ENCODE data around the gene RTP2. TPM values are rescaled to one million over a fixed set of nuclear protein-coding genes. Genes with fewer than 3 reads are reported as not detected.
A peak's percentile ranks its signal among the peaks of the same experiment; 100 is the strongest.

Gene RTP2
- total RNA-seq, 1 donor from 2014 or later: not detected

DNA sequence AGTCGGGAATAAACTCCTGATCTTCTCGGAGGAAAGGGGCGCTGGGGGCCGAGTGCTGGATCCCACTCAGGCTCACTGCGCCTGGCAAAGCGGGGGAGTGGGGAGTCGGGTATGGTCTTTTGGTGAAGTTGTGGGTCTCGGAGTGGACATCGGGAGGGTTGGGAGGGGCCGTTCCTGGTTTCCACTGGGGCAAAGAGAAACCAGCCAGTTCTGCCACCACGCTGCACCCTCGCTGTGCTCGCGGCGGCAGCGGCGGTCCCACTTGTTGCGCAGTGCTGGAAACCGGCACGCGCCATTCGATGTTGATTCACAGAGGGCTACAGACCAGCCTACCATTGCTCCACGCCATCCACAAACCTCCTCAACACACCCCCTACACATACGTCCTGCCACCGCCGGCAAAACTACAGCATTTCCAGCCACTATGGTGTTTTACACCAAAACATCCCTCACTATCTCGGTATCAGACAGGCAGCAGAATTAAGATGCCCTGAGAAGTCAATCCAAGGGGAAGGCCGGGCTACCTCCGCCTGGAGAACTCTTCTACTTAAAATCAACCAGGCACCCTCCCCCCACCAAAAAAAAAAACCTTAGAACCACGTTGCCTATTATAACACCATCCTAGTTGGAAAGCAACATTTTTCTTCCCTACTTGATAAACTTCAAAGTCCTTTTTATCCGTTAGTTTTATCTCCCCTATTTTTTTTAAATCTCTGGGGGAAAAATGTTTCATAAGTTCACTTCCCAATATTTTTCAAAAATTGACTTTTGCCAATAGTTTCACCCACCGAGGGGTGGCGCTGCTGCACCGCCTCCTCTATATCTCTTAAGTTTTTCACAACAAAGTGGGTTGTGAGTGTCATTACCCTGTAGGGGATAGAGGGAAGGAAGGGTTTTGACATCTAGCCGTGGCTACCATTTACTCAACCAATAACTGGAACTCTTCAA is 39.3 kb upstream of the RTP2 start:
- Histone ChIP-seq H3K36me3 (no peaks in the 10 kb centered on the region), H3K4me3 (peak overlapping the region; percentile 52 to 77), H3K27me3 (no peaks in the 10 kb centered on the region), H3K9me3 (no peaks in the 10 kb centered on the region), H3K4me1 (peaks cover 16% of the 10 kb centered on the region), H3K27ac (peak overlapping the region; percentile 99)
- peak in 1 of 2 donors; percentile 88 for DNase-seq (ENCODE audit: extremely low spot score in 2 of 2)
- intact Hi-C loops (cut with DNase I): loop anchor here (5.0 to 10.0 kb wide), 4 partner anchors 411 to 1043 kb away; partner anchors contain the start of gene LPP
- no peak for TF ChIP-seq POLR2A (IDR thresholded peaks at IDR 0.05)
- peak in 1 of 2 donors; percentile 74 for TF ChIP-seq POLR2AphosphoS5 (IDR thresholded peaks at IDR 0.05; ENCODE audit: insufficient read depth in 1 of 2, low read depth in 1 of 2)
- TF ChIP-seq, protein P1, sequence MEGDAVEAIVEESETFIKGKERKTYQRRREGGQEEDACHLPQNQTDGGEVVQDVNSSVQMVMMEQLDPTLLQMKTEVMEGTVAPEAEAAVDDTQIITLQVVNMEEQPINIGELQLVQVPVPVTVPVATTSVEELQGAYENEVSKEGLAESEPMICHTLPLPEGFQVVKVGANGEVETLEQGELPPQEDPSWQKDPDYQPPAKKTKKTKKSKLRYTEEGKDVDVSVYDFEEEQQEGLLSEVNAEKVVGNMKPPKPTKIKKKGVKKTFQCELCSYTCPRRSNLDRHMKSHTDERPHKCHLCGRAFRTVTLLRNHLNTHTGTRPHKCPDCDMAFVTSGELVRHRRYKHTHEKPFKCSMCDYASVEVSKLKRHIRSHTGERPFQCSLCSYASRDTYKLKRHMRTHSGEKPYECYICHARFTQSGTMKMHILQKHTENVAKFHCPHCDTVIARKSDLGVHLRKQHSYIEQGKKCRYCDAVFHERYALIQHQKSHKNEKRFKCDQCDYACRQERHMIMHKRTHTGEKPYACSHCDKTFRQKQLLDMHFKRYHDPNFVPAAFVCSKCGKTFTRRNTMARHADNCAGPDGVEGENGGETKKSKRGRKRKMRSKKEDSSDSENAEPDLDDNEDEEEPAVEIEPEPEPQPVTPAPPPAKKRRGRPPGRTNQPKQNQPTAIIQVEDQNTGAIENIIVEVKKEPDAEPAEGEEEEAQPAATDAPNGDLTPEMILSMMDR (IDR thresholded peaks at IDR 0.05): peak; percentile 44 to 89 (median 44)

DNA sequence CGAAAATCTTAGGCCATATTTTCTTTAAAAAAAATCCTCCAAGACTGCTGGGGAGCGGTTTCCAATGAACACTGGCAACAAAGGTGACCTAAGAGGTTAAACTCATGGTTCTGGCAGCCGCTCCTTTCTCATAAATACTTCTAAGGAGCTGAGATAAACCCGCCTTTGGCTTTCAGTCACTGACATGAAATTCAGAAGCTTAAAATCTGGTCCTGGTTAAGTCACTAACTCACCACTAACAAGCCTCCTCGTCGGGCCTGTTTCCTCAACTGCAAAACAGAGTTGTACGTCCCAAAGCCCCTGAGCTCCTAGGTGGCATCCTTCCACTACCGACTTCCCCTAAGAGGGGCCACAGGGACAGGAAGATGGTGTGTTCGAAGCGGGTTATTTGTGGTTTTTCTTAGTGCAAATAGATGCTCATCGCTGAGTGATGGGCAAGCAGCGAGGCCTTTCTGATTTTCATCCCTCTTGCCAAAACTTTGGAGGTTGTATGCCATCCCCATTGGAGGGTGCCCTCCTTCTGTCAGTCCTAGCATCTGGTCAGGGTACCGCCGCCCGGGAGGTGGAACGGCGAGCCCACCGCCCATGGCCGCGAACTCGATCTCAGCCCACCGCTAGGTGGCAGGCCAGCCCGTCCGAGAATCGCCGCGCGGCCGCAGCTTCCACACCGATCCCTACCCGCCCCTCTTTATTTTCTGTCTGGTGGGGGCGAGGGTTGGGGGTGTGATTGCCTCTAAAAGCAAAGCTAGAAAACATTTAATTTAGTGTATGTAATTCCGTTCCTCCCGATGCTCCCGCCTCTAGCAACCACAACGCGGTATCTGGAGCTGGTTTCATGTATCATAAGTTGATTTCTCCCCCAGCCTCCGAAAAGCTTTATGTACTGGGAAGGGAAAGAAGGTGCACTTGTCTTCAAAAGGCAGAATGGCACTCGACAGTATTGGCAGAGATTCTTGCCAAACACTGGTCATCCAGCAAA is 38.4 kb upstream of the RTP2 start:
- no peaks in the 10 kb centered on the region for H3K9me3 ChIP-seq
- TF ChIP-seq, protein P1 (IDR thresholded peaks at IDR 0.05): peak; percentile 80 to 93 (median 82)
- TF ChIP-seq POLR2A (IDR thresholded peaks at IDR 0.05) (no peak), POLR2AphosphoS5 (IDR thresholded peaks at IDR 0.05; ENCODE audit: insufficient read depth in 1 of 2, low read depth in 1 of 2) (peak; percentile 21 to 68)
- H3K27ac ChIP-seq: peak overlapping the region; percentile 99
- H3K27me3 ChIP-seq: no peaks in the 10 kb centered on the region
- peaks cover 26% of the 10 kb centered on the region for H3K4me1 ChIP-seq
- intact Hi-C loops (cut with DNase I): loop anchor here (5.0 to 10.0 kb wide), 4 partner anchors 412 to 1044 kb away; partner anchors contain the start of gene LPP
- DNase-seq (ENCODE audit: extremely low spot score in 2 of 2): peak in 1 of 2 donors; percentile 90
- H3K36me3 ChIP-seq: no peaks in the 10 kb centered on the region
- H3K4me3 ChIP-seq: peak overlapping the region; percentile 52 to 77

DNA sequence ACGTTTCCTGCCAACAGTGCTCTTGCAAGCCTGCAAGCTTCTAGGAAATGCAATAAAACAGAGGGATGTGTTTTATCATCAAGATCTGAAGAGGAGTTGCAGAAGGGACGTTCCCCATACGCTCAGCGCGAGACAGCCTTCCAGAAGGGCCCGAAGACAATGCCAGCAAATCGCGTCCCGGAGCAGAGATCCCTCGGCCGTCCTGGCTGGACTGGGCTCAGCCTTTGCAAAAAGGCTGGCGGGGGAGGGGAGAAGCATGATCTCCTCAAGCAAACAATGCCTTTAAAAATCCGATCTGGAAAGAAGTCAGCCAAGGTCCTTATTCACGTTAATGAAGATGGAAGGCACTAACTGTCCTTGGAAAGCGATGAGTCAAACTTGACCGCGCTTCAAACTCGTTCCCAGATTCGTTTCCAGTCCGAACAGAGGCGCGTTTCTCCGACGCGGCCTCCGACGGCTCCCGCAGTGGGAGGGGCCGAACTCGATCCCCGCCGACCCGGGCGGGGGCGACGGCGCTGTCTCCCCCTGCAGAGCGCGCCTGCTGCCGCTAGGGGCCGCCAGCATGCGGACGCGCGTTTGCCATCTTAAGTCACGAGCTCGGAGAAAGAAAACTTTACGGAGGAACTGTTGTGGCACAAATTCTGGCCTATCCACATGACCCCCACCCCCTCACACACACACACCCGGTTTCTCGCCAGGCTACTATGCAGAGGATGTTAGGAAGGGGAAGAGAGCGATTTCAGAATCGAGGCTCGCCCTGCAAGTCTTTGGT is 37.4 kb upstream of the RTP2 start:
- Histone ChIP-seq H3K9me3 (no peaks in the 10 kb centered on the region), H3K27ac (peak overlapping the region; percentile 99), H3K36me3 (peaks cover 0 to under 1% of the 10 kb centered on the region in 2 donors), H3K4me1 (peaks cover 35% of the 10 kb centered on the region), H3K27me3 (no peaks in the 10 kb centered on the region), H3K4me3 (peak overlapping the region; percentile 52 to 77)
- intact Hi-C loops (cut with DNase I): loop anchor here (2.0 to 10.0 kb wide), 6 partner anchors 413 to 1405 kb away; partner anchors contain the start of gene LPP
- TF ChIP-seq, protein P1 (IDR thresholded peaks at IDR 0.05): peak; percentile 68 to 97 (median 97)
- TF ChIP-seq POLR2A (IDR thresholded peaks at IDR 0.05) (no peak), POLR2AphosphoS5 (IDR thresholded peaks at IDR 0.05; ENCODE audit: insufficient read depth in 1 of 2, low read depth in 1 of 2) (peak; percentile 68 to 92)
- peak in 1 of 2 donors; percentile 98 for DNase-seq (ENCODE audit: extremely low spot score in 2 of 2)

DNA sequence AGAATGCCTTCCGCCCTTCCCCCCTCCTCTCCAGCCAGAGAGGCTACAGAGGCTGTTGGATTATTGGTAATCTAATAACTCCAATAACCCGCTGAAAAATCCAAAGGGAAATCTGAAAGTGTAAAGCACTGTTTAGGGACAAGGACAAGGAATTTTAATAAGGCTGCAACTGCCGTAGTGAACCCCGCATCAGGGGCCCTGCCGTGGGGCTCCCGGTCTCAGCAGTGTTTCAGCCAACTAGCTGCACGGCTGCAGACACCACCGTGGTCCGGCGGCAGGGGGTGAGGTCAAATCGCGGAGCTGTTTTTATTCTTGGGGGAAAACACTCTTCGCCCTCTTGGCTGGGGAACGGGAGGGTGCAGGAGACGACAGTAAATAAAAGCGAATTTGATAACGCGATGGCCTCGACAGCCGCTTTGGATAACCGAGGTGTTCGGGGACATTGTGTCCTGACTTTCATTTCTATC is 36.8 kb upstream of the RTP2 start:
- peaks cover 40% of the 10 kb centered on the region for H3K4me1 ChIP-seq
- no peaks in the 10 kb centered on the region for H3K27me3 ChIP-seq
- peak overlapping the region; percentile 52 to 77 for H3K4me3 ChIP-seq
- intact Hi-C loops (cut with DNase I): loop anchor here (2.0 to 10.0 kb wide), 2 partner anchors 1212 to 1406 kb away; no protein-coding TSS in a partner anchor
- peaks cover 0 to 7% of the 10 kb centered on the region in 2 donors for H3K36me3 ChIP-seq
- H3K9me3 ChIP-seq: no peaks in the 10 kb centered on the region
- no peak for DNase-seq (ENCODE audit: extremely low spot score in 2 of 2)
- peak overlapping the region; percentile 99 for H3K27ac ChIP-seq
- TF ChIP-seq POLR2AphosphoS5 (IDR thresholded peaks at IDR 0.05; ENCODE audit: insufficient read depth in 1 of 2, low read depth in 1 of 2) (no peak), POLR2A (IDR thresholded peaks at IDR 0.05) (no peak)
- TF ChIP-seq, protein P1 (IDR thresholded peaks at IDR 0.05): no peak
